Spleen (tissue), 11 donors: Measurements from ENCODE around the gene FHIT. TPM values are rescaled to one million over a fixed set of nuclear protein-coding genes. Genes with fewer than 3 reads are reported as not detected.

ENCODE experiments used
- DNase-seq: peaks from one replicate; pipeline ENCODE4 v3.0.0-alpha.2; 2020
- H3K27ac ChIP-seq, 8 donors: fragments of 200-600 bp; sonication (generic) in 7 of 8; 1 replicate in 4 of 8; 2 replicates in 4 of 8; pipeline versions ENCODE4 v1.5.0 to v1.8.0; 2016 to 2021; ENCODE audit warnings: inconsistent platforms in 4 of 8, mild to moderate bottlenecking in 4 of 8, moderate library complexity in 1 of 8
- H3K27me3 ChIP-seq, 7 donors: fragments of 200-600 bp; sonication (generic) in 6 of 7; replicated peaks in 1 of 7; 1 replicate in 4 of 7; 2 replicates in 3 of 7; pipeline versions ENCODE4 v1.5.0 to v1.8.0; 2016 to 2021; ENCODE audit warnings: inconsistent platforms in 3 of 7, mild to moderate bottlenecking in 1 of 7
- H3K36me3 ChIP-seq, 6 donors: fragments of 200-600 bp; sonication (generic) in 5 of 6; 1 replicate in 4 of 6; 2 replicates in 2 of 6; pipeline versions ENCODE4 v1.5.0 to v1.8.0; 2016 to 2021; ENCODE audit warnings: inconsistent platforms in 2 of 6
- H3K4me1 ChIP-seq, 6 donors: fragments of 200-600 bp; sonication (generic) in 5 of 6; 1 replicate in 3 of 6; 2 replicates in 3 of 6; pipeline versions ENCODE4 v1.5.0 to v1.8.0; 2016 to 2021; ENCODE audit warnings: inconsistent platforms in 3 of 6
- H3K4me3 ChIP-seq, 8 donors: fragments of 200-600 bp; sonication (generic) in 7 of 8; 1 replicate in 4 of 8; 2 replicates in 4 of 8; pipeline versions ENCODE4 v1.5.0 to v1.8.0; 2016 to 2021; ENCODE audit warnings: inconsistent platforms in 4 of 8, mild to moderate bottlenecking in 4 of 8, moderate library complexity in 2 of 8
- H3K9me3 ChIP-seq, 8 donors: fragments of 200-600 bp; sonication (generic) in 7 of 8; 1 replicate in 4 of 8; 2 replicates in 4 of 8; pipeline versions ENCODE4 v1.5.0 to v1.8.0; 2016 to 2021; ENCODE audit warnings: inconsistent platforms in 4 of 8
- POLR2A ChIP-seq, 3 donors: fragments of 450-650 bp; IDR thresholded peaks; one replicate each; pipeline ENCODE4 v1.5.1; 2017; ENCODE audit warnings: antibody characterized with exemption in 3 of 3, mild to moderate bottlenecking in 1 of 3
- POLR2AphosphoS5 ChIP-seq, 3 donors: sonication (generic); formaldehyde crosslinking; IDR thresholded peaks; one replicate each; pipeline ENCODE4 v1.5.1; 2017; ENCODE audit warnings: antibody characterized with exemption in 3 of 3
- WGBS, 5 donors: extraction: QIAGEN DNeasy Blood & Tissue Kit in 3 of 5; methylation state at CpG; one replicate each; pipeline versions ENCODE4 v1.1.5 to v1.1.7; 2013 to 2018; 5-methylcytosine and 5-hydroxymethylcytosine counted together
- intact Hi-C: fragments of 100-400 bp; cut with DNase I; formaldehyde crosslinking; loops from one replicate; pipeline ENCODE4 v1.15.0; 2023; ENCODE audit warnings: low total_unique reads
- polyA plus RNA-seq, 3 donors: library from polyadenylated mRNA; stranded (reverse); fragments of 200-250 nt; gene quantifications; one replicate each; pipeline ENCODE4 v1.2.1, GENCODE V29; 2013
- total RNA-seq, 7 donors: library from RNA; depleted of rRNA in 3 of 7; stranded (reverse); fragments of >200 nt in 3 of 7; fragmentation: NEBNext Ultra II Directional in 4 of 7; extraction: Animal tissue kit (Norgen Biotek cat#: 25700) in 4 of 7; gene quantifications; one replicate each; pipeline versions ENCODE4 v1.1.0 to v1.2.1, GENCODE V29; 2016 to 2021
- TF ChIP-seq, protein P1 (sequence below), 11 experiments: fragments of 200-600 bp in 7 of 11; fragments of 450-650 bp in 4 of 11; sonication (generic) in 4 of 11; IDR thresholded peaks in 8 of 11; conservative IDR thresholded peaks in 3 of 11; 1 replicate in 7 of 11; 2 replicates in 4 of 11; pipeline versions ENCODE4 v1.4.0 to v1.8.0; 2016 to 2021; ENCODE audit warnings: antibody characterized with exemption in 11 of 11, inconsistent platforms in 4 of 11, mild to moderate bottlenecking in 1 of 11
- donor health status: healthy with polysubstance abuse.
- donor health status: DM: no; HTN: no; CAD: no; lungs with moderate emphysema.
- donor health status: DM: no; HTN: no; CAD: no.
- donor health status: Bipolar disorder and iron deficiency.
- donor health status: healthy.
- donor health status: DM: no; HTN: no; CAD: no.
- donor health status: DM: yes; HTN: yes; CAD: no.

The FHIT gene
- total and polyA plus RNA-seq, 10 donors, result 4.1 to 23.1 (median 12.2) TPM

DNA sequence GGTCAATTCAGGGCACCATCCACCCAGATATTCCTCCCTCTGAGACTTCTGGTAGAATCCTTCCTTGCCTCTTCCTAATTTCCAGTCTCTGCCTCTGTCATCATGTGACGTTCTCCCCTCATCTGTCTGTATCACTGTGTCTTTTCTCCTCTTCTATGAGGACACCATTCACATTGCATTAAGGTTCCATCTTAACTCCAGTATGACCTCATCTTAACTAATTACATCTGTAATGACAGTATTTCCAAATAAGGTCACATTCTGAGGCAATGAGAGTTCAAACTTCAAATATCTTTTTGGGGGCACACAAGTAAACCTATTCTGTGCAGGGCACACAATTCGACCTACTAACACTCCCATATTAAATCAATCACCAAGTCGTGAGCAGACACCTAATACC lies 169.7 kb downstream of the FHIT start:
- no peaks in the 10 kb centered on the region for H3K27me3 ChIP-seq
- H3K27ac ChIP-seq, result no peak overlapping the region
- H3K4me3 ChIP-seq, result no peak overlapping the region
- intact Hi-C loops, result no loop called here
- no peaks in the 10 kb centered on the region for H3K4me1 ChIP-seq
- H3K9me3 ChIP-seq, result peaks cover 0 to 11% (median 0%) of the 10 kb centered on the region in 8 donors
- TF ChIP-seq, protein P1, sequence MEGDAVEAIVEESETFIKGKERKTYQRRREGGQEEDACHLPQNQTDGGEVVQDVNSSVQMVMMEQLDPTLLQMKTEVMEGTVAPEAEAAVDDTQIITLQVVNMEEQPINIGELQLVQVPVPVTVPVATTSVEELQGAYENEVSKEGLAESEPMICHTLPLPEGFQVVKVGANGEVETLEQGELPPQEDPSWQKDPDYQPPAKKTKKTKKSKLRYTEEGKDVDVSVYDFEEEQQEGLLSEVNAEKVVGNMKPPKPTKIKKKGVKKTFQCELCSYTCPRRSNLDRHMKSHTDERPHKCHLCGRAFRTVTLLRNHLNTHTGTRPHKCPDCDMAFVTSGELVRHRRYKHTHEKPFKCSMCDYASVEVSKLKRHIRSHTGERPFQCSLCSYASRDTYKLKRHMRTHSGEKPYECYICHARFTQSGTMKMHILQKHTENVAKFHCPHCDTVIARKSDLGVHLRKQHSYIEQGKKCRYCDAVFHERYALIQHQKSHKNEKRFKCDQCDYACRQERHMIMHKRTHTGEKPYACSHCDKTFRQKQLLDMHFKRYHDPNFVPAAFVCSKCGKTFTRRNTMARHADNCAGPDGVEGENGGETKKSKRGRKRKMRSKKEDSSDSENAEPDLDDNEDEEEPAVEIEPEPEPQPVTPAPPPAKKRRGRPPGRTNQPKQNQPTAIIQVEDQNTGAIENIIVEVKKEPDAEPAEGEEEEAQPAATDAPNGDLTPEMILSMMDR (IDR thresholded peaks at IDR 0.05 in 8 of 11, conservative IDR thresholded peaks at IDR 0.05 in 3 of 11), result no peak
- TF ChIP-seq POLR2A (IDR thresholded peaks at IDR 0.05) (no peak), POLR2AphosphoS5 (IDR thresholded peaks at IDR 0.05) (no peak)
- DNase-seq, result no peak
- WGBS, 5 donors, result 86 to 93% (median 90%) methylated on average over 3 of the region's 3 CpGs
- H3K36me3 ChIP-seq, result no peaks in the 10 kb centered on the region

DNA sequence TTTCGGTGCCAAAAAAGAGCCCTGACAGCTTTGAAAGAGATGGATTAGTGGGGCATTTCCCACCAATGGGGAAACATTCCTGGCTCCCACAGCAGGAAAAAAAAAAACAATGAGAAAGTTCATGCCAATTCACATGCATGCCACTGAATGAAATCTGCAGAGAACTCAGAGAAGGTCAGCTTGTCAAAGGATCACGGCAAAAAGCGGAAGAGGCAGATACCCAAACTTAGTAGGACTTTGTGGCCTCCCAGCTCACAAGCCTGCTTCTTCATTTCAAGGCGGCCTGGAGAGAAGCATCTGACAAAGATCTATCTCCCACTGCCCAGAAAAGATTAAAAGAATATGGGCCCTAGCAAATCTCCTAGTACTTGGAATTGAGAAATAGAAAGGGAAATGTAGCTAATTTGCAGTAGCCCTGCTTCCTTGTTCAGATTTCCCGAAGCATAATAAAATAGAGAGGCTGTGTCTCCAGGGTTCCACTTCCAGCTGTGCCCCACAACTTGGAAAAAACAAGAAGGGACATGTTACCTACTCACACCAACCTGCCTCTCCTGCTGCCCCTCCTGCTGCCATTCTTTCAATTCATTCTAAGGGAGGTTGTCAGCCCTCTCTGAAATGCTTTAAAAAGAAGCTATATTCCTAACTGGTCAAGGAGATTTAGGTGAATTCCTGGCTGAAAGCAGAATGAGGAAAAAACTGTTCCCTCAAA lies 170.4 kb downstream of the FHIT start:
- Histone ChIP-seq H3K4me1 (no peaks in the 10 kb centered on the region), H3K4me3 (no peak overlapping the region), H3K36me3 (no peaks in the 10 kb centered on the region), H3K27ac (no peak overlapping the region), H3K9me3 (peaks cover 0 to 11% (median 0%) of the 10 kb centered on the region in 8 donors), H3K27me3 (no peaks in the 10 kb centered on the region)
- WGBS, 5 donors, result 76 to 90% (median 80%) methylated on average over 5 of the region's 5 CpGs
- intact Hi-C loops, result no loop called here
- TF ChIP-seq POLR2A (IDR thresholded peaks at IDR 0.05) (no peak), POLR2AphosphoS5 (IDR thresholded peaks at IDR 0.05) (no peak)
- TF ChIP-seq, protein P1 (IDR thresholded peaks at IDR 0.05 in 8 of 11, conservative IDR thresholded peaks at IDR 0.05 in 3 of 11), result no peak
- no peak for DNase-seq

DNA sequence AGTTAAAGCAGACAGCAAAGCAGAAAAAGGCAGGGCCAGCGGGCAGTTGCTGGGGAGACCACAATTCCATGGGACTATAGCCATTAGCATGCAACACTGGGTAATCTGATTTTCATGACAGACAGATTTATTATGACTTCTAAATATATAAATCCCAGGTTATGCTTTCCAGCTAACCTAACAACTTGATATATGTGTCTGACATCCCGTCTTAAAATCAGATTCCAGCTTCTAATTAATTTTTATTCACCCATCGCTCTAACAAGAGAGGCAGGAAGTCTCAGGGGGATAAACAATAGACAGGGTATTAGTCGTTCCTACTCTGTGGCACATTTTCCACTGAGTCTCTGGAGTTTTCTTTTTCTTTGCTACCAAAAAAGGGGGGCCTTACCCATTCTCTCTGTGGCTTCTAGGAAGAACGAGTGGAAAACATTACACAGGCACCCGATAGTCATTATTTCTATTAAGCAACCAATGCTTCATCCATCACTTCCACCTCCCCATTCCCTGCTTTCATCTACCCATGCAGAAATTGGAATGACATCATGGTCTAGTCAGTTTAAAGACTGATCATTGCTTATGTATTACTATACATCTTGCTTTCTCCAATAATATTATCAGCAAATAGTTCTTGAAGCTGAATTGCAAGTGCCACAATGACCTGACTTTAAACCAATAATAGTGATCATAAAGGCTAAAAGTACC lies 173.1 kb downstream of the FHIT start:
- DNase-seq, result no peak
- H3K27ac ChIP-seq, result no peak overlapping the region
- H3K9me3 ChIP-seq, result peaks cover 0 to 6% (median 0%) of the 10 kb centered on the region in 8 donors
- no peak for TF ChIP-seq POLR2A (IDR thresholded peaks at IDR 0.05)
- TF ChIP-seq POLR2AphosphoS5 (IDR thresholded peaks at IDR 0.05), result no peak
- TF ChIP-seq, protein P1 (IDR thresholded peaks at IDR 0.05 in 8 of 11, conservative IDR thresholded peaks at IDR 0.05 in 3 of 11), result no peak
- H3K27me3 ChIP-seq, result no peaks in the 10 kb centered on the region
- 79 to 89% (median 86%) methylated on average over 6 of the region's 6 CpGs for WGBS, 5 donors
- intact Hi-C loops, result no loop called here
- H3K36me3 ChIP-seq, result no peaks in the 10 kb centered on the region
- no peaks in the 10 kb centered on the region for H3K4me1 ChIP-seq
- H3K4me3 ChIP-seq, result no peak overlapping the region

DNA sequence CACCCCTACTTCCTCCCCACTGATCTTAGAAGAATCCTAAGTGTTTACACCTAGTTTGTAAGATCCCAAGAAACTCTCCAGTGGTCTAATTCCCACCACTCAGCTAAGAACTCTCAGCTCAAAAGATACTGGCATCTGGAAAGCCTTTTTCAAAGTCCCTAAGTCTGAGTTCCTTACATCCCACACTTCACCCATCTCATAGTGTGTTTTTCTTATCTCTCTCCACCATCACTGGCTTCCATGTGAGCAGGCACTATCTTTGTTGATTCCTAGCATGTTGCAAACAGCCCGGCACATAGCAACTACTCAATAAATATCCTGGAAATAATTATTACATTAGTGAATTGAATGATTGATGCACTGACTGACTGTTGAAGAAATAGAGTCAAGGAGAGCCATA lies 173.7 kb downstream of the FHIT start:
- intact Hi-C loops, result no loop called here
- WGBS, 5 donors, result 82 to 98% (median 93%) methylated on average over 1 of the region's 1 CpG

More for the DNA sequence above, 173.7 kb downstream of the FHIT start:
- H3K27me3 ChIP-seq, result no peaks in the 10 kb centered on the region
- no peak overlapping the region for H3K4me3 ChIP-seq
- TF ChIP-seq POLR2A (IDR thresholded peaks at IDR 0.05) (no peak), POLR2AphosphoS5 (IDR thresholded peaks at IDR 0.05) (no peak)
- TF ChIP-seq, protein P1 (IDR thresholded peaks at IDR 0.05 in 8 of 11, conservative IDR thresholded peaks at IDR 0.05 in 3 of 11), result no peak
- no peak for DNase-seq
- no peaks in the 10 kb centered on the region for H3K36me3 ChIP-seq
- no peak overlapping the region for H3K27ac ChIP-seq
- no peaks in the 10 kb centered on the region for H3K4me1 ChIP-seq
- H3K9me3 ChIP-seq, result peaks cover 0 to under 1% (median 0%) of the 10 kb centered on the region in 8 donors
